ENCODE data around the gene MAPK8IP2.

The MAPK8IP2 gene

DNA sequence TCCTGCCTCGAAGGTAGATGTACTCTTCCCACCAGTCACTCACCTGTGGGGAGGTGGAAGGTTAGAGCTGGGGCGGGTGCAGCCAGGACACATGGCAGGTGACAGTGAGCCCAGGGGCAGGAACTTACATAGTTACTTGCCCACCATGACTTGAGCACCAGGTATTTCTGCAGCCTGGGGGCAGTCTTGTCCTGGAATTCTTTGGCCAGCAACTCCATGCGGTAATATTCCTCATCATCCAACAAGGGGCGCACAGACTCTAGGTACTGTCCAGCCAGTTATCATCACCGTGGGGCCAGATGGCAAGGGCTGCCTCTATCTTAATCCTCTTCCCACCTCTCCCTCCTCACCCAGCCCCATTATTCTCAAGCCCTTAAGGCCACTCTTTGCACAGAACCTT, 24.5 kb upstream of the MAPK8IP2 start:
- no peak for DNase-seq

DNA sequence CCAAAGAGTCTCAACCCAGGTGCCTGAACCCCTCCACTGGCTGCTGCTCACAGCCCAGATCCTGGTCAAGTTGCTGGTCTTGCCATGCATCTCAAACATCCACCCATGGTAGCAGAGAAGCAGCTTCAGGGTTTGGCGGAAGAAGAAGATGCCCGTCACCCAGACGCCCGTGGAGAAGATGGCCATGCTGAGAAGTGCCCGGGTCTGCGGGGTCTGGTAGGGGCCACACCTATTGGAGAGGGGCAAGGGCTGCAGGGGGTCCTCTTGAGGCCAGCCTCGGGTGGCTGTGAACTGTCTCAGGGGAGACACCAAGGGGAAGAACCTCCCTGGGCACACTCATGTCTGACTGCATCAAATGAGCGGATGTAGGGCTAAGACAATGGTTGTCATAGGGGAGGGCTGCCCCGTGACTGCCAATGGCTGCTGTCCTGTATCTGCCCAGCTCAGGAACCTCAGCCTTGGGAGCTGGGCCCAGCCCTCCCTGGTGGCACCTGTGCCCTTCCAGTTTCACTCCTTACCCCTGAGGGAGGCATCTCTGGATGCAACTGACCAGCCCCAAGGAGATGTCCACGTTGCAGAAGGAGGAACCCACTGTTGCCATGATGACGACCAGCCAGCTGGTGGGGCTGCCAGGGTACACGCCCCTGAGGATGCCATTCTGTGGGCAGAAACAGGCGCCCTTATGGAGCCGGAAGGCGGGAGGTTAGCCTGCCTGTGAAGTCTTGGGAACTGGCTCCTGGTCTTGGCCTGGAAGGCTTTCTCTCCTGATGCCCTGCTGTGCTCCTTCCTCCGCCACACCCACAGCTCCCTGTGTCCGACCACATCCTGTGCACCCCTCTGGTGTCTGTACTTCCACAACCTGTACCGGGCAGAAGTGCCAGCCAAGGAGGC, 23.5 kb upstream of the MAPK8IP2 start:
- DNase-seq, result no peak

- no peak for DNase-seq
Measured at GRCh38 chr22:50577697-50577986, 23.0 kb upstream of the MAPK8IP2 start.

- no peak for DNase-seq
Measured at GRCh38 chr22:50577987-50578775, 22.4 kb upstream of the MAPK8IP2 start, which contains the start of gene CPT1B. CPT1B (minus strand) TSS chr22:50578427; CDS start chr22:50577915, 512 bp downstream.

DNA sequence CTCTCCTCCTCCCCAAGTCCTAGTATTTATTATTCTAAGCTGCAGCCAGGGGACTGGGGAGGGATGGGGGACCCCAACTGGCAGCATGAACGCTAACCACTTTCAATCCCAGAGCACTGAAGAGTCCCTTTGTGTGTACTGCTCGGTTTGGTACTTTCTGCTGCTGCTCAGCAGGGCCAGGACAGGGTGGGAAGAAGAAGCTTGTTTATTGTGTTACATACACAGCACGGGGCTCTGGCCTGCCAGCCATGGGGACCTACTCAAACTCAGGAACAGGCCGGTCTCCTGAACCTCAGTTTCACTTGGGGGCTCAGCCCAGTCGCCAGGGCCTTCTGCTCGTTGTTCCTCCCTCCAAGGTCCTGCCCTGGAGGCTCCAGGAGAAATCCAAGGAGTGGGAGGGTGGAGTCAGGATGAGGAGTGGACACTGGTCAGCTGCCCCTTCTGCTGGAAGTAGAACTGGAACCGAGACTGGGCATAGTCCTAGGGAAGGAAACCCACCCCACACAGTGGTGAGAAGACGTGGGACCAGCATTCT, 21.8 kb upstream of the MAPK8IP2 start:
- no peak for DNase-seq

DNA sequence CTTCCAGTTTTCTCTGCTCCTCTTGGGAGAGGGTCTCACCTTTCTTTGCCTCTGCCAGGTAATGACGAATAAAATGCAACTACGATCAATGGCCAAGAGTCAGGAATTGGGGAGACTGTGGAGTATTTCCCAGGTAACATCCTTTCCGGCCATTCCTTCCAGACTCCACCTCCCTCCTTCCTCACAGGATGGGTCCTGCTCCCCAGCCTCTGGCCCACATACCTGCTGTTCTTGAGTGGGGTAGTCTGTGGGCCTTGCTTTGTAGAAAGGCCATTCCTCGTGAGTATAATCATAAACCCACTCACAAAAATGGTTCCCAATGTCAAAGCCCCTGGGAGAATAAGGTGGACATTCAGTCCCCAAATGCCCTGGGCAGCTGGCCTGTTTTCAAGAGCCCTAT, 20.8 kb upstream of the MAPK8IP2 start:
- DNase-seq, result no peak

DNA sequence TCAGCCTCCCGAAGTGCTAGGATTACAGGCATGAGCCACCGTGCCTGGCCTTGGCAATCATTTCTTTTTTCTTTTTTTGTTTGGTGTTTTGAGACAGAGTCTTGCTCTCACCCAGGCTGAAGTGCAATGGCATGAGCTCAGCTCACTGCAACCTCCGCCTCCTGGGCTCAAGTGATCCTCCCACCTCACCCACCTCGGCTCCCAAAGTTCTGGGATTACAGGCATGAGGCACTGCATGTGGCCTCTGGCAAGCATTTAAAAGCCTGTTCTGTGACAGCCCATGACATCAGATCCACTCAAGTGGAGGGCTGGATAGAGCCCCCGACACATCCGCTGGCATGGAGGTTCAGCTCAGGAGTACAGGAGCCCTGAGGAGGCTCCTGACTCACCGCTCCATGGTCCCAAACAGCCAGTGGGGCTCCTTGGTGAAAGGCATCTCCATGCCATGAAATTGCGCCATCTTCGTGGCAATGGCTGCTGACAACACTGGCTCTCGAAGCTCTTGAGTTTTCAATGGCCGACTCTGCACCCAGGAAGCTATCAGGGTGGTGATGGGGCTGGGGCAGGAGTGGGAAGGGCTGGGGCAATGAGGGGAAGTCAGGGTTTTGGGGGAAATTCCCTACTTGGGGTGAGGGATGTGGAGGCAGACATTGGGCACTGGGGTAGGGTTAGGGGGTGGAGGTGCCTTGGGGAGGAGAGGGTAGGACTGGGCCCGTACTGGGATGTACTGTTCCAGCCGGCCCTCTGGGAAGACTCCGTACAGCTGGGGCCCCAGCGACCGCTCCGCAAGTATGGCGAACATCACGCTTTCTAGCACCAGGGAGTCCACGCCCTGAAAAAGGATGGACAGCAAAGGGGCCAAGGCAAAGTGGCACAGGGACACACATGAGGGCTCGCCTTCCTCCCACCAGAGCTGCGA, 19.3 kb upstream of the MAPK8IP2 start:
- no peak for DNase-seq

DNA sequence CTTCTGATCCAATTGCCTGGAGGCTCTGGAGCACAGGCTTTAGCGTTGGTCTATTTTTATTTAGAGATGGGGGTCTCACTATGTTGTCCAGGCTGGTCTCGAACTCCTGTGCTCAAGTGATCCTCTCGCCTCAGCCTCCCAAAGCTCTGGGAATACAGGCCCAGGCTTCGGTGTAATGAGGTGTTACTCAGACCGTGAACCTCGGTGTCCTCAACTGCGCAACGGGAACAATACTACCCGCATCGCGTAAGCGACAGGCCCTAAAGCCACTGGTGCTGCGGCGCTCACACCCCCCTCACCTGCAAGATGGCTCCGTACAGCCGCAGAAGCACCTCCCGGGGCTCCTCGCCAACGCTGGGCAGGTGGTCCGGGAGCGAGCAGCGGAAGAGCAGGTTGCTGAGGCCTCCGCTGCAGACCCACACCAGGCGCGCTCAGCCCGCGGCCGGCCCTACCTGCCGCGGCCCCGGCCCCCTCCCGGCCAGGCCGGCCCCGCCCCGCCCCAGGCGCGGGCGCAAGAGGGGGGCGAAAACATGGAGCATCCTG, 18.6 kb upstream of the MAPK8IP2 start:
- no peak for DNase-seq

DNA sequence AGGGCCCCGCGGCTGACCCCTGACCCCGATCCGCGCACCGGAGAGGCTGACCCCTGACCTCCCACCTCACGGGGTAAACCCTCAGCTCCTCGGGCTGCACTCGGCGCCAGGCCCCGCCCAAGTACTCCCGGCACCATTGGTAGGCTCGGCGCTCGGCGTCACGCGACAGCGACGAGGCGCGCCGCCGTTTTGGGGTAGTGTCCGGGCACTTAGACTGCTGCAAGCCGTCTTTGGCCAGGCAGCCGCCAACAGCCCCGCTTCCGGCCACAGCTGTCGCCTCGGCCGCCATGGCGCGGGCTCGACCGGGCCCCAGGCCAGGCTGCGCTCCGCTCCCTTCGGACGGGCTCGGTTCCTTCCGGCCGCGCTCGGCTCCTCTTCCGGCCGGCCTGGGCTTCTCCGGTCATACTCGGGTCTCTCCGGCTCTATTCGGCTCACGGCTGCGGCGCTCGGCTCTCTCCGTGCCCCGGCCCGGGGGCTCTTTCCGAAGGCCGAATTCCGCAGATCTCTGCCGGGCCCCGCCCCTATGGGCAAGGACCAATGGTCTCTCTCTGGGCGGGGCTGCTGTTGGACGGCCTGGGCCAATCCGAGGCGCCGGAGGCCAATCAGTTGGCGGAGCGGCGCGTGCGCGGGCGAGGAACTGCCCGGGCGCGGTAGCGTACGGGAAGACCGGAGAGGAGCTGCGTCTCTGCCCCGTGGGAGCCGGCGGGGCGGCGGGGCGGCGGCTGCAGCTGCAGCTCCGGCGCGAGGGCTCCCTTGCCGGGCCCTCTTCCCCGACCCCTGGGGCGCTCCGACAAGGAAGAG, 17.9 kb upstream of the MAPK8IP2 start, which contains the start of gene CHKB:
TSS of gene CHKB (minus strand) at position 357 of the 801 bp plus-strand sequence. CDS start at position 289, 68 bp downstream.
- peak; percentile 70 for DNase-seq

DNA sequence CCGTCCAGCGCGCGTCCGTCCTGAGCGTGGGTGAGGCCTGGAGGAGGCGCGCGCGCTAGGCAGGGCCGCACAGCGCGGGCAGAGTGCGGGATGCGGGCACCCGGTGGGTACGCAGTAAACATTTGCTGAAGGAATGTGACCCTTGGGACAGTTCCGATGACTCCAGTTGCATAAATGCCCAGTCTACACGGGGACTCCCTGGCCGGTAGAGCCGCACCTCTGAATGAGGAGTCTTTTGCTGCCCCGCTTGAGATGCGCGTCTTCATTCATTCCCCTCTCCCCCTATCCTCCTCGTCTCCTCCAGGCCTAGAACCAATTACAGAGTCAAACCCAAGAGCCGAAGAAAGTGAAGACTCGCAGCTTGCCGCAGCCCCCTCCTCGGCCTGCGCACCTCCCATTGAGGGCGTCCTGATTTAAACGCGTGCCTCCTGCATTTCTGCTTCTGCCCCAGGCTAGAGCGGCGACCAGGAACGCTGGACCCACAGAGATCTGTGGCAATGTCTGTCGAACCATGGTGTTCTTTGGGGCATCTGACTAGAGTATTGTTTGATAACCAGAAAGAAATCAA, 17.2 kb upstream of the MAPK8IP2 start:
- DNase-seq, result no peak

DNA sequence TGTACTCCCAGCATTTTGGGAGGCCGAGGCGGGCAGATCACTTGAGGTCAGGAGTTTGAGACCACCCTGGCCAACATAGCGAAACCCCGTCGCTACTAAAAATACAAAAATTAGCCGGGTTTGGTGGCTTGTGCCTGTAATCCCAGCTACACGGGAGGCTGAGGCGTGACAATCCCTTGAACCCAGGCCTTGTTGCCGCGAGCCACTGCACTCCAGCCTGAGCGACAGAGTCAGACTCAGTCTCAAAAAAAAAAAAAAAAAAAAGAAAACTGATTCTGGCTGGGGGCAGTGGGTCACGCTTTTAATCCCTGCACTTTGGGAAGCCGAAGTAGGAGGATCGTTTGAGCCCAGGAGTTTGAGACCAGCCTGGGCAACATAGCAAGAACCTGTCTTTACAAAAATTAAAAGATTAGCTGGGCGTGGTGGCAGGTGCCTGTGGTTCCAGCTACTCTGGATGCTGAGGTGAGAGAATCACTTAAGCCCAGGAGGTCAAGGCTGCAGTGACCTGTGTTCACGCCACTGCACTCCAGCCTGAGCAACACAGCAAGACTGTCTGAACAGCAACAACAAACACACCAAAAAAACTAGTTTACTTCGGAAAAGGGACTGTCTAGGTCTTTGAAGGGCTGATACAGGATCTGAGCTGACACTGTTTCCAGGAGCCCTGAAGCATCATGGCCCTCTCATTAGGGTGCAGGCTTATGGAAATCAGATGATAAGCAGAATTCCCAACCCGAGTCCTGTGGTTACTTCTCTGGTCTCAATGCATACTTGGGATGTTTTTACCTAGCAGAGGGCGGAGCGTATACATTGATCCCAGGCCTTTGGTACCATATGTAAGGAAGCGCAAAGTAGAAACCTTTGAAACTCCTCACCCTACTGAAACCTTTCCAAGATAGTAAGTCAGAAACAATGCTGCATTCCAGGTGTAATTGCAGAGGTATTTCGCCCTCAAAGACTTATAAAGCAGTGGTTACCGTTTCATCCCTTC, 16.2 kb upstream of the MAPK8IP2 start:
- DNase-seq, result no peak

GRCh38 chr22:50585238-50585637, 15.4 kb upstream of the MAPK8IP2 start:
- no peak for DNase-seq

DNA sequence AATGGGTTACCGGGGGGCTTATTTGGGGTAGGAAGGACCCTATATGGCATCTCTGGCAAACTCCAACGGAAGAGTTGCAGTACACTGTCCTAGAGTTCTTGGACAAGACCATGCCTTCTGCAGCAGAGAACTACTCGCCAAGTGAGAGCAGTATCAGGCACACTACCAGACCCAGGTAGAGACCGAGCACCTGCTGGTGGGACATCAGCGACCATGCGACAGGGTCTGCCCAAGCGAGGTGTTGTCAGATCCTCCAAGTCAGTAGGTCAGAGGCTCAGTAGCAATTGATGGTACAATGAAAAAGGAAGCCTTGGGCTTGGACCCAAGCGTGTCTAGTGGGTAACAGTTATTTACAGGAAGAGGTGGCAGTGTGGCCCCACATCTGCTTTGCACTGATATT, 14.8 kb upstream of the MAPK8IP2 start:
- DNase-seq, result no peak

DNA sequence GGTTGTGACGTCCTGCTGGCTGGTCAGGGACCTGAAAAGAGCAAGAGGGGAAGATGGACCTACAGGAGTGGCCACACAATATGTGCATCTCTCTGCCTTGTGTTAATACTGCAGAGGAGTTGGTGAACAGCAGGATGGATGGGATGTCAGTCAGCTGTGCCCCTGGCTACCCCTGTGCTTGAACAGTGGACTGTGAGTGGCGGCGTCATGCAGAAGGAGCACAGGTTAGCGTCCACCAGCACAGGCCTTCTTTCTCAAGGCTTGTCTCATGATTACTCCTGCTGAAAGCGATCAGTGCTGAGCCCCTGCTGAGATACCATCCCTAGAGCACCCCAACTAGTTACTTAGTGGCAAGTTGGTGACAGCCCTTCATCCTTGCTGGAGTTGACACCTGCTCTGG, 14.2 kb upstream of the MAPK8IP2 start:
- DNase-seq, result no peak

DNA sequence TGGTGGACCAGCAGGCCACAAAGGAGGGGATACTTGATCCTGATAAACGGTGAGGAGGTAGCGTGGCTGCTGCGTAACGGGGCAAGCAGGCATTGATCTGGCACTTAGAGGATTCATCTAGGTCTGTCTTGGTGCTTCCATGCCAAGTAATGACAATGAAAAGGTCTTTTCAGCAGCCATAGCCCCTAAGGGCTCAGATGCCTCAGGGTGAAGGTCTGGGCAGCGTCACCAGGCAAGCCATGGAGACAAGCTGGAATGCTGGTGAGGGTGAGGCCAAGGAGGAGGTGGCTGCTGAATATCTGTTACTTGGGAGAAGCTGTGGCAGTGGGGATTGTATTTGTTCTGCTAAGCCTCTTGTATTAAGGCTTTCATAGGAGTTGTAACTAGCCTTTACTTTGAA, 13.2 kb upstream of the MAPK8IP2 start:
- DNase-seq, result no peak

GRCh38 chr22:50595189-50595588, 5.4 kb upstream of the MAPK8IP2 start:
- DNase-seq, result no peak

- no peak for DNase-seq
Measured at GRCh38 chr22:50597097-50597496, 3.5 kb upstream of the MAPK8IP2 start.

DNA sequence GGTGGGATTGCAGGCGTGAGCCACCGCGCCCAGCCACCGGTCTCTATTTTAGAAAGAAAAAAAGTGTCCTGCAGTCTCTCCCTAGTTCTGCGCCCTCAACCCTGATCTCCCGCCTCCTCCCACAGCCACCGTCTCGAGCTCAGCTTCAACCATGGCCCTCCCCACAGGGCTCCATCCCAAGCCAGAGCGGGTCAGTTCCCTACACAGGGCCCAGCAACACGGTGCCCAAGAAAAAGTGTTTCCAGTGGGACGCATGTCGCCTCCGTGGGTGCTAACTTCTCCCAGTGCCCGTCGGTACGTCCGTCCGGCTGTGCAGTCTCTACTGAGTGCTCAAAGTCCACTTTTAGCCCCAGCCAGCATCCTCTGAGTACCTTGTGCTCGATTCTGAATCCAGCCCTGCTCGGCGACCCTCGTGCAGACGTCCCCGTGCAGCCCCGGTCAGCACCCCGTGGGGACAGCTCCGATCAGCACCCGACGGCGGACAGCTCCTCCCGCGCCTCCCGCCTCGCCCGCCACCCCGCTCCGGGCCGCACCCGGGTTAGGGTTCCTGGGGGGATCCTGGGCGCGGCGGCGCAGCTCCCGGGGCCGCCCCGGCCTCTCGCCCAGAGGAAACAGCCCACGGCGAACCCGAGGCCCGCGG, 657 bp upstream of the MAPK8IP2 start:
- no peak for DNase-seq

GRCh38 chr22:50600967-50601668, 525 bp downstream of the MAPK8IP2 start:
- no peak for DNase-seq

All from cortex of kidney (tissue), 1 donor.